Lower leg skin (tissue), 4 donors: ENCODE results near the gene IL1RL1. TPM values are rescaled to one million over a fixed set of nuclear protein-coding genes. Genes with fewer than 3 reads are reported as not detected.

Experiments
- DNase-seq, 2 donors: peaks; one replicate each; pipeline ENCODE4 v3.0.0-alpha.2; 2019; ENCODE audit warnings: low spot score in 2 of 2
- H3K4me3 ChIP-seq: fragments of 200-600 bp; sonication (generic); 2 replicates; pipeline ENCODE4 v1.5.1; 2017; ENCODE audit warnings: mild to moderate bottlenecking, low read depth; ENCODE audit not compliant: poor library complexity, severe bottlenecking
- CTCF ChIP-seq, 3 donors: fragments of 450-650 bp; IDR thresholded peaks; one replicate each; pipeline ENCODE4 v1.5.1; 2016; ENCODE audit warnings: antibody characterized with exemption in 3 of 3, mild to moderate bottlenecking in 3 of 3, moderate library complexity in 2 of 3
- POLR2A ChIP-seq, 2 donors: fragments of 450-650 bp; IDR thresholded peaks; one replicate each; pipeline ENCODE4 v1.6.1; 2016 to 2017; ENCODE audit warnings: antibody characterized with exemption in 2 of 2, mild to moderate bottlenecking in 1 of 2, moderate library complexity in 1 of 2
- WGBS, 2 donors: methylation state at CpG; one replicate each; pipeline ENCODE4 v1.1.5; 2018; 5-methylcytosine and 5-hydroxymethylcytosine counted together
- intact Hi-C: fragments of 100-400 bp; cut with DNase I; formaldehyde crosslinking; loops from one replicate; pipeline ENCODE4 v1.15.0; 2023; ENCODE audit warnings: low total_unique reads
- total RNA-seq, 4 donors: library from RNA; depleted of rRNA; stranded (reverse); fragments of >200 nt; gene quantifications; one replicate each; pipeline ENCODE4 v1.1.0, GENCODE V29; 2016

Gene IL1RL1
- total RNA-seq, 4 donors from 2014 or later, result 0.88 to 5.8 (median 1.9) TPM

DNA sequence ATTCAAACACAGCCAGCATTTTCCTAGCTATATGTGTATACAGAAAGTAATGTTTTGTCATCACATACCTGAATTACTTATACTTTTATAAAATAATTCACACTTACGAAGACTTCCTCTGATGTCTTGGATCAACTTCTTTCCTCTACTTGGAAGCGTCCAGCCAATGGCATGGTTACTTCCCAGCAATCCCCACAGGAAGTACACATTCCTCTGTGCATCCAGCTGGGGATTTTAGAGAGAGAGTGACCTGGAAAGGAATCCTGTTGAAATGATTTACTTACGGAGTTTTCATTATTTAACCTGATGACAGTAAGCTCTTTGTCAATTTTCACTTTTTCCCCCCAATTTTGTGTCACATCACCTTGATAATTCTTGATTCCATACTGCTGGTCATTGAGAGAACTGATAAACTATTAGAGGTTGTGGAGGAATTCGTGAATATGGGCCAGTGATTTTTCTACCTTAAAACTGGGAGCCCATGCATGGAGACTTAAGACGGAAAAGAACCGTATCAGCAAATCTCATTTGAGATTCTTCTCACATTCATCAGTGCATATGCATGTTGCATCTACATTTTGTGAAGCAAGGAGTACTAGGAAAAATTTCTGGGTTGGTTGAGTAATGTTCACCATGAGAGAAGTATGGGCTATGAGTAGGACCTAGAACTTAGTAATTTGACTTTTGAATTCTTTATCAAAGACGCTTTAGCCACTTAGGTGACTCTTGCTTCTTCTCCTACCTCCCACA is 35.2 kb downstream of the IL1RL1 start:
- no peak overlapping the region for H3K4me3 ChIP-seq
- DNase-seq, result no peak
- intact Hi-C loops, result no loop called here
- no peak for TF ChIP-seq POLR2A (IDR thresholded peaks at IDR 0.05)
- no peak for TF ChIP-seq CTCF (IDR thresholded peaks at IDR 0.05)
- 91 to 92% methylated on average over 7 of the region's 7 CpGs for WGBS, 2 donors

DNA sequence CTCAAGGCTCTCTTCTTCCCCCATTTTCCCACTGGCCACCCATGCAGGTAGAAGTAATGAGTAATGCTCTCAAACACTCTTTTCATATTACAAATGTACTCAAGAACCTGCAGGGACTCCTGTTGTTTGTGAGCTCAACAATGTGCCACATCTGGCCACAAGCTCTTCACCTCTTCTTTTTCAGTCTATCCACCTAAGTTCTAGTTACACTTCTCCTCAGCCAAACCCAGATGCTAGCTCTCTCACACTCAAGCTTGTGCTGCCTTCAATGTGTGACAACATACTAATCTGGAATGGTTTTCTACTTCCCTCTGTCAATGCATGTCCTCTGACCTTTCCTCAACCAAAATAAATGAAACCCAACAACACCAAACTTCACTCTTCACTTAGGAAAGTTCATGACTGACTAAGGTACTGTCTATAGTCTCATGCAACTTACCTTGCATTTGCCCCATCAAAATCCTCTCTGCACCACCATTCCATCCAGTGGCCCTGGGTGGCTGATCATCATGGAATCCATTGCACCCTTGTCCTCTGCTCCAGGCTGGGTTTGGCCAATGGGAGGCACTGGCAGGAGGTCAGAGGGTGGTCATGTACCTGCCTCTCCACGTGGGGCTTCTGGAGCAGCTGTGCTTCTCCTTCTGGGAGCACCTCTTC is 38.9 kb downstream of the IL1RL1 start:
- no peak overlapping the region for H3K4me3 ChIP-seq
- WGBS, 2 donors, result 33 to 50% methylated on average over 1 of the region's 1 CpG
- TF ChIP-seq CTCF (IDR thresholded peaks at IDR 0.05), result no peak
- no peak for TF ChIP-seq POLR2A (IDR thresholded peaks at IDR 0.05)
- DNase-seq, result no peak
- intact Hi-C loops, result loop anchor here (10.0 kb wide), 1 partner anchor 95 kb away; no protein-coding TSS in a partner anchor

- TF ChIP-seq POLR2A (IDR thresholded peaks at IDR 0.05), result no peak
- TF ChIP-seq CTCF (IDR thresholded peaks at IDR 0.05), result no peak
- peak; percentile 37 to 94 for DNase-seq
- intact Hi-C loops, result loop anchor here (10.0 kb wide), 1 partner anchor 101 kb away; no protein-coding TSS in a partner anchor
- WGBS, 2 donors, result 4% methylated on average over 42 to 56 of the region's 69 CpGs
- peak within 1 kb of the TSS; percentile 63 for H3K4me3 ChIP-seq
These were observed 44.4 kb downstream of the IL1RL1 start, which contains the start of gene IL18R1 for GRCh38 chr2:102355526-102356380. Gene IL18R1 (plus strand): TSS chr2:102355796. CDS start chr2:102362661, 6,865 bp downstream.

GRCh38 chr2:102356381-102356712 is 45.0 kb downstream of the IL1RL1 start:
- TF ChIP-seq POLR2A (IDR thresholded peaks at IDR 0.05) (no peak), CTCF (IDR thresholded peaks at IDR 0.05) (no peak)

GRCh38 chr2:102356741-102357140 is 45.4 kb downstream of the IL1RL1 start:
- intact Hi-C loops, result loop anchor here (10.0 kb wide), 1 partner anchor 102 kb away; no protein-coding TSS in a partner anchor
- H3K4me3 ChIP-seq, result no peak overlapping the region
- 69 to 74% methylated on average over 2 of the region's 2 CpGs for WGBS, 2 donors
- no peak for DNase-seq
- no peak for TF ChIP-seq POLR2A (IDR thresholded peaks at IDR 0.05)
- no peak for TF ChIP-seq CTCF (IDR thresholded peaks at IDR 0.05)

More at GRCh38 chr2:102356381-102356712, 45.0 kb downstream of the IL1RL1 start:
- 14 to 16% methylated on average over 7 of the region's 7 CpGs for WGBS, 2 donors
- no peak for DNase-seq
- intact Hi-C loops, result loop anchor here (10.0 kb wide), 1 partner anchor 102 kb away; no protein-coding TSS in a partner anchor
- H3K4me3 ChIP-seq, result peak overlapping the region; percentile 63
